WTC11 (cell line): ENCODE data around the gene MERTK. TPM values are rescaled to one million over a fixed set of nuclear protein-coding genes. Genes with fewer than 3 reads are reported as not detected.

Source experiments
- ATAC-seq: fragments of 200-7000 bp; cut with Tn5 transposase; 2 replicates; pipeline ENCODE4 v1.10.0; 2021; ENCODE audit warnings: mild to moderate bottlenecking, moderate library complexity
- CTCF ChIA-PET: fragments of 300-600 bp; sonication (Branson Sonifier 250); formaldehyde crosslinking; loops from one replicate; lab custom pipeline; 2021; ENCODE audit warnings: antibody characterized with exemption; lab: Charles Lee
- POLR2A ChIA-PET: fragments of 350-600 bp; sonication (Branson Sonifier 250); formaldehyde crosslinking; loops from one replicate; lab custom pipeline; 2021; ENCODE audit warnings: antibody characterized with exemption; lab: Charles Lee
- DNase-seq: peaks from one replicate; pipeline ENCODE4 v3.0.0; 2021; ENCODE audit warnings: low spot score
- H3K27ac Mint-ChIP-seq: 2 replicates; pipeline ENCODE4 v1.8.0; 2021; ENCODE audit warnings: mixed read lengths
- H3K27me3 Mint-ChIP-seq: 2 replicates; pipeline ENCODE4 v1.8.0; 2021; ENCODE audit warnings: low read depth, mild to moderate bottlenecking, moderate library complexity, mixed read lengths
- H3K36me3 Mint-ChIP-seq: 2 replicates; pipeline ENCODE4 v1.8.0; 2021; ENCODE audit warnings: mixed read lengths
- H3K4me1 Mint-ChIP-seq: 2 replicates; pipeline ENCODE4 v1.8.0; 2022; ENCODE audit warnings: mixed read lengths
- H3K4me3 Mint-ChIP-seq: 2 replicates; pipeline ENCODE4 v1.8.0; 2021; ENCODE audit warnings: mild to moderate bottlenecking, moderate library complexity, mixed read lengths
- H3K9me3 Mint-ChIP-seq: 2 replicates; pipeline ENCODE4 v1.8.0; 2021; ENCODE audit warnings: mixed read lengths
- CBFB ChIP-seq: sonication (generic); formaldehyde crosslinking; IDR thresholded peaks from 2 replicates; pipeline ENCODE4 v1.8.1; 2022; ENCODE audit warnings: mild to moderate bottlenecking, low read depth, missing genetic modification reagents
- CREM ChIP-seq: sonication (generic); formaldehyde crosslinking; IDR thresholded peaks from 2 replicates; pipeline ENCODE4 v1.8.1; 2022; ENCODE audit warnings: mild to moderate bottlenecking, missing genetic modification reagents, moderate library complexity
- ESRRA ChIP-seq: sonication (generic); formaldehyde crosslinking; IDR thresholded peaks from 2 replicates; pipeline ENCODE4 v1.8.1; 2022; ENCODE audit warnings: mild to moderate bottlenecking, missing genetic modification reagents, borderline replicate concordance
- ETV6 ChIP-seq: sonication (generic); formaldehyde crosslinking; IDR thresholded peaks from 2 replicates; pipeline ENCODE4 v1.8.1; 2022; ENCODE audit warnings: mild to moderate bottlenecking, missing genetic modification reagents
- FOXP1 ChIP-seq: sonication (generic); formaldehyde crosslinking; IDR thresholded peaks from 2 replicates; pipeline ENCODE4 v1.8.0; 2022; ENCODE audit warnings: missing genetic modification reagents, mild to moderate bottlenecking, moderate library complexity, borderline replicate concordance
- GABPB1 ChIP-seq: sonication (generic); formaldehyde crosslinking; IDR thresholded peaks from 2 replicates; pipeline ENCODE4 v1.8.1; 2023; ENCODE audit warnings: mild to moderate bottlenecking, missing genetic modification reagents
- GRHL2 ChIP-seq: fragments of 250-450 bp; sonication (Bioruptor Pico); IDR thresholded peaks from 2 replicates; pipeline ENCODE4 v1.8.0; 2022; ENCODE audit warnings: mild to moderate bottlenecking, moderate library complexity; ENCODE audit not compliant: insufficient replicate concordance, severe bottlenecking
- GTF2I ChIP-seq: fragments of 250-450 bp; sonication (Bioruptor Pico); conservative IDR thresholded peaks from 2 replicates; pipeline ENCODE4 v1.4.0; 2021; ENCODE audit warnings: mild to moderate bottlenecking
- NFE2L1 ChIP-seq: sonication (generic); formaldehyde crosslinking; IDR thresholded peaks from 2 replicates; pipeline ENCODE4 v1.8.1; 2023; ENCODE audit warnings: missing genetic modification reagents
- NR2C2 ChIP-seq: sonication (generic); formaldehyde crosslinking; IDR thresholded peaks from 2 replicates; pipeline ENCODE4 v1.8.0; 2022; ENCODE audit warnings: mild to moderate bottlenecking, missing genetic modification reagents
- OVOL2 ChIP-seq: fragments of 250-450 bp; sonication (Bioruptor Pico); IDR thresholded peaks from 2 replicates; pipeline ENCODE4 v1.9.0; 2021; ENCODE audit warnings: mild to moderate bottlenecking, borderline replicate concordance
- TCF7 ChIP-seq: sonication (generic); formaldehyde crosslinking; IDR thresholded peaks from 2 replicates; pipeline ENCODE4 v1.8.0; 2022; ENCODE audit warnings: mild to moderate bottlenecking, low read depth, missing genetic modification reagents, moderate library complexity
- ZNF121 ChIP-seq: sonication (generic); formaldehyde crosslinking; IDR thresholded peaks from 2 replicates; pipeline ENCODE4 v1.8.0; 2023; ENCODE audit warnings: missing genetic modification reagents
- ZNF138 ChIP-seq: sonication (generic); formaldehyde crosslinking; conservative IDR thresholded peaks from 2 replicates; pipeline ENCODE4 v1.8.1; 2022; ENCODE audit warnings: mild to moderate bottlenecking, moderate library complexity, missing genetic modification reagents
- ZNF232 ChIP-seq: sonication (generic); formaldehyde crosslinking; IDR thresholded peaks from 2 replicates; pipeline ENCODE4 v1.8.0; 2022; ENCODE audit warnings: mild to moderate bottlenecking, missing genetic modification reagents
- ZNF263 ChIP-seq: sonication (generic); formaldehyde crosslinking; IDR thresholded peaks from 2 replicates; pipeline ENCODE4 v1.8.1; 2022; ENCODE audit warnings: low read depth, mild to moderate bottlenecking, moderate library complexity, missing genetic modification reagents
- ZNF317 ChIP-seq: sonication (generic); formaldehyde crosslinking; IDR thresholded peaks from 2 replicates; pipeline ENCODE4 v1.8.1; 2023; ENCODE audit warnings: low read depth, mild to moderate bottlenecking, moderate library complexity, missing genetic modification reagents, borderline replicate concordance
- ZNF416 ChIP-seq: fragments of 250-450 bp; sonication (Bioruptor Pico); IDR thresholded peaks from 2 replicates; pipeline ENCODE4 v1.9.0; 2021; ENCODE audit warnings: mild to moderate bottlenecking, inconsistent platforms
- total RNA-seq: library from RNA; stranded (reverse); gene quantifications from 3 replicates; pipeline ENCODE4 v1.2.3, GENCODE V29; 2021
- TF ChIP-seq, protein P1 (sequence below): fragments of 250-450 bp; sonication (Bioruptor Pico); IDR thresholded peaks from 2 replicates; pipeline ENCODE4 v1.8.0; 2021; ENCODE audit warnings: mild to moderate bottlenecking
- TF ChIP-seq, protein P2 (sequence below): sonication (generic); formaldehyde crosslinking; IDR thresholded peaks from 2 replicates; pipeline ENCODE4 v1.8.1; 2022; ENCODE audit warnings: low read depth, mild to moderate bottlenecking, moderate library complexity, missing genetic modification reagents, borderline replicate concordance
- TF ChIP-seq, protein P3 (sequence below): sonication (generic); formaldehyde crosslinking; IDR thresholded peaks from 2 replicates; pipeline ENCODE4 v1.8.0; 2022; ENCODE audit warnings: mild to moderate bottlenecking, missing genetic modification reagents
- TF ChIP-seq, protein P4 (sequence below): sonication (generic); formaldehyde crosslinking; IDR thresholded peaks from 2 replicates; pipeline ENCODE4 v1.8.1; 2023; ENCODE audit warnings: mild to moderate bottlenecking, moderate library complexity, missing genetic modification reagents

MERTK gene
- total RNA-seq, 1 experiment from 2014 or later, result 6.9 TPM

DNA sequence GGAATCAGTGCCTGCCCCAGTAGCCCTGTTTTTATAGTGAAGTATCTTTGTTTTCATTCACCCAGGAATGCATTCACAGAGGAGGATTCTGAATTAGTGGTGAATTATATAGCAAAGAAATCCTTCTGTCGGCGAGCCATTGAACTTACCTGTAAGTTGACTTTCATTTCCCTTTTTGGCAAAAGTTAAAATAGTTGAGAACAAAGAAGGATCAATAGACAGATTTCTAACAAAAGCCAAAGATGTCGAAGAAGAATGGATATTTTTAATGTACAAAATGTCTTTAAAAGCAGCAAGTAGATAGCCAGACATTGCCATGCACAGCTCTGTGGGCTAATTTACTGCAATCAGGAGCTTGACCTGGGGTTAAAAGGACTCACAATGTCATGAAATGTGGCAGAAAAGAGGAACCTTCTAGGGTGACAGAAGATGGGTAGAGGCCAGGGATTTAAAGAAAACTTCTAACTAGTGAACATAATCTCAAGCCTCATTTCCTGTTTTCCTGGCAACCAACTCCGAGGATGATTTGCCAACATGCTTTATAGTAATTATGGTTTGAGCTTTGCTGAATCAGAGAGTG lies 102.8 kb downstream of the MERTK start:
- ChIA-PET POLR2A (no interaction called here), CTCF (no interaction called here)
- DNase-seq (no peak), ATAC-seq (no peak)
- no peak overlapping the region for H3K27ac Mint-ChIP-seq
- TF ChIP-seq GRHL2 (CRISPR knock-in tag) (no peak), GTF2I (CRISPR knock-in tag) (no peak), OVOL2 (CRISPR knock-in tag) (no peak), ZNF263 (CRISPR knock-in tag) (no peak), ESRRA (no peak), ZNF317 (CRISPR knock-in tag) (no peak), FOXP1 (CRISPR knock-in tag) (no peak)
- TF ChIP-seq, protein P1, sequence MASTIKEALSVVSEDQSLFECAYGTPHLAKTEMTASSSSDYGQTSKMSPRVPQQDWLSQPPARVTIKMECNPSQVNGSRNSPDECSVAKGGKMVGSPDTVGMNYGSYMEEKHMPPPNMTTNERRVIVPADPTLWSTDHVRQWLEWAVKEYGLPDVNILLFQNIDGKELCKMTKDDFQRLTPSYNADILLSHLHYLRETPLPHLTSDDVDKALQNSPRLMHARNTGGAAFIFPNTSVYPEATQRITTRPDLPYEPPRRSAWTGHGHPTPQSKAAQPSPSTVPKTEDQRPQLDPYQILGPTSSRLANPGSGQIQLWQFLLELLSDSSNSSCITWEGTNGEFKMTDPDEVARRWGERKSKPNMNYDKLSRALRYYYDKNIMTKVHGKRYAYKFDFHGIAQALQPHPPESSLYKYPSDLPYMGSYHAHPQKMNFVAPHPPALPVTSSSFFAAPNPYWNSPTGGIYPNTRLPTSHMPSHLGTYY (CRISPR knock-in tag), result no peak
- H3K36me3 Mint-ChIP-seq, result peaks cover 28% of the 10 kb centered on the region
- H3K9me3 Mint-ChIP-seq, result peaks cover 5% of the 10 kb centered on the region; the same call in 1 of the 2 replicates
- no peak overlapping the region for H3K4me3 Mint-ChIP-seq
- H3K4me1 Mint-ChIP-seq, result peaks cover 4% of the 10 kb centered on the region
- no peaks in the 10 kb centered on the region for H3K27me3 Mint-ChIP-seq

DNA sequence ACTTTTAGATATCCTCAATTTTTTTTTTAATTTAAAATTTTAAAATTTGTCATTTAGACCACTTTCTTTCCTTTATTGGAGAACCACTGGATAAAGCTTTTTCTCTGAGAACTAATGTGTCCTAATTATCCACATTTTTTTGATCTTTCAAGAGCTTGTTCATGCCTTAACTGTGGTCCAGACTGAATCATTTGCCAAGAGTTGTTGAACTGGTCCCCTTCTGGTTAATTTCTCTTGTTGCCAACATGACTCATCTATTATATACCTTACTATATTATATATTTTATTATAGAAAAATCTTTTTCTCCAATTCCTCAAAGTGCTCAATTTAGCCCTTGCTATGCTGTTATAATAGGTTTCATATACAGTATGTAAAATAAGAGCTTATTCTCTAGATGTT lies 103.5 kb downstream of the MERTK start:
- ChIA-PET CTCF (interaction anchor here (1.3 kb wide), 1 partner anchor 30 kb away, joined by 3 read pairs; no protein-coding TSS in a partner anchor), POLR2A (no interaction called here)
- DNase-seq, result no peak

DNA sequence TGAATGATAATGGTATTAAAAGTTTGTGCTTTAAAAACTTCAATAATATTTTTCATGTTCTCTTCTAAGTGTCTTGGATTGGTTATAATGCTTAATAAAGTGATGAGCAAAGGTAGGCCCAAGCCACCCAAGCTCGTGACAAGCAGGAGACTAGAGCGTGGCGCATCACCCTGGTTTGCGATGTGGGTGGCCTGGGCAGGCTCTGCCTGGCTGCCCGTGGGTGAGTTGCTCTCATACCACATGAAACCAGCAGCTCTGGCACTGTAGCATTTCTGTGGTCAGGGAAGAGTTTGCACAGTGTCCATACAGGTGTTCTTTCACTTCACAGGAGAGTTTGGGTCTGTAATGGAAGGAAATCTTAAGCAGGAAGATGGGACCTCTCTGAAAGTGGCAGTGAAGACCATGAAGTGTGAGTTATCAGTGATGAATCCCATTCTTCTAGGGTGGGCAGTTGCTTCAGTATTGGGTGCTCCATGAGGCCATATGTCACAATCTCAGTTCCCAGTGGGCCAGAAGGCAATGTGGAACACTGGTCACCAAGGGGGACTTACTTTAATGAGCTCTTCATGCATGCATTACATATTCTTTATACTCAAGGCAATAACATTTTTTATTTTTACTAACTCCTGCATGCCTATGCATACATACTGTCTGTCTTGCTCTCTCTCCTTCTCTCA lies 105.3 kb downstream of the MERTK start:
- Mint-ChIP-seq H3K27me3 (no peaks in the 10 kb centered on the region), H3K9me3 (peaks cover 5% of the 10 kb centered on the region; the same call in 1 of the 2 replicates), H3K4me3 (no peak overlapping the region), H3K27ac (no peak overlapping the region), H3K4me1 (no peaks in the 10 kb centered on the region), H3K36me3 (peaks cover 18% of the 10 kb centered on the region)
- ATAC-seq, result no peak
- CTCF ChIA-PET, result no interaction called here
- TF ChIP-seq ZNF263 (CRISPR knock-in tag) (no peak), ZNF121 (CRISPR knock-in tag) (no peak), ZNF138 (CRISPR knock-in tag) (no peak), TCF7 (CRISPR knock-in tag) (no peak), CBFB (CRISPR knock-in tag) (no peak), ETV6 (CRISPR knock-in tag) (no peak), ZNF232 (CRISPR knock-in tag) (no peak), NFE2L1 (CRISPR knock-in tag) (no peak), CREM (CRISPR knock-in tag) (no peak)
- TF ChIP-seq, protein P1 (CRISPR knock-in tag), result no peak
- TF ChIP-seq, protein P2, sequence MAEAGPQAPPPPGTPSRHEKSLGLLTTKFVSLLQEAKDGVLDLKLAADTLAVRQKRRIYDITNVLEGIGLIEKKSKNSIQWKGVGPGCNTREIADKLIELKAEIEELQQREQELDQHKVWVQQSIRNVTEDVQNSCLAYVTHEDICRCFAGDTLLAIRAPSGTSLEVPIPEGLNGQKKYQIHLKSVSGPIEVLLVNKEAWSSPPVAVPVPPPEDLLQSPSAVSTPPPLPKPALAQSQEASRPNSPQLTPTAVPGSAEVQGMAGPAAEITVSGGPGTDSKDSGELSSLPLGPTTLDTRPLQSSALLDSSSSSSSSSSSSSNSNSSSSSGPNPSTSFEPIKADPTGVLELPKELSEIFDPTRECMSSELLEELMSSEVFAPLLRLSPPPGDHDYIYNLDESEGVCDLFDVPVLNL (CRISPR knock-in tag), result no peak
- DNase-seq, result no peak
- POLR2A ChIA-PET, result no interaction called here

More for the DNA sequence above, 103.5 kb downstream of the MERTK start:
- H3K9me3 Mint-ChIP-seq, result peaks cover 5% of the 10 kb centered on the region; the same call in 1 of the 2 replicates
- H3K4me3 Mint-ChIP-seq, result no peak overlapping the region
- ATAC-seq, result no peak
- H3K27me3 Mint-ChIP-seq, result no peaks in the 10 kb centered on the region
- H3K36me3 Mint-ChIP-seq, result peaks cover 28% of the 10 kb centered on the region
- H3K27ac Mint-ChIP-seq, result no peak overlapping the region
- TF ChIP-seq ESRRA (no peak), NR2C2 (CRISPR knock-in tag) (no peak), CBFB (CRISPR knock-in tag) (no peak), ZNF416 (CRISPR knock-in tag) (no peak), ZNF317 (CRISPR knock-in tag) (no peak), ZNF138 (CRISPR knock-in tag) (no peak), ZNF263 (CRISPR knock-in tag) (no peak), GABPB1 (CRISPR knock-in tag) (no peak)
- TF ChIP-seq, protein P3, sequence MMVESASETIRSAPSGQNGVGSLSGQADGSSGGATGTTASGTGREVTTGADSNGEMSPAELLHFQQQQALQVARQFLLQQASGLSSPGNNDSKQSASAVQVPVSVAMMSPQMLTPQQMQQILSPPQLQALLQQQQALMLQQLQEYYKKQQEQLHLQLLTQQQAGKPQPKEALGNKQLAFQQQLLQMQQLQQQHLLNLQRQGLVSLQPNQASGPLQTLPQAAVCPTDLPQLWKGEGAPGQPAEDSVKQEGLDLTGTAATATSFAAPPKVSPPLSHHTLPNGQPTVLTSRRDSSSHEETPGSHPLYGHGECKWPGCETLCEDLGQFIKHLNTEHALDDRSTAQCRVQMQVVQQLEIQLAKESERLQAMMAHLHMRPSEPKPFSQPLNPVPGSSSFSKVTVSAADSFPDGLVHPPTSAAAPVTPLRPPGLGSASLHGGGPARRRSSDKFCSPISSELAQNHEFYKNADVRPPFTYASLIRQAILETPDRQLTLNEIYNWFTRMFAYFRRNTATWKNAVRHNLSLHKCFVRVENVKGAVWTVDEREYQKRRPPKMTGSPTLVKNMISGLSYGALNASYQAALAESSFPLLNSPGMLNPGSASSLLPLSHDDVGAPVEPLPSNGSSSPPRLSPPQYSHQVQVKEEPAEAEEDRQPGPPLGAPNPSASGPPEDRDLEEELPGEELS (CRISPR knock-in tag), result no peak
- TF ChIP-seq, protein P4, sequence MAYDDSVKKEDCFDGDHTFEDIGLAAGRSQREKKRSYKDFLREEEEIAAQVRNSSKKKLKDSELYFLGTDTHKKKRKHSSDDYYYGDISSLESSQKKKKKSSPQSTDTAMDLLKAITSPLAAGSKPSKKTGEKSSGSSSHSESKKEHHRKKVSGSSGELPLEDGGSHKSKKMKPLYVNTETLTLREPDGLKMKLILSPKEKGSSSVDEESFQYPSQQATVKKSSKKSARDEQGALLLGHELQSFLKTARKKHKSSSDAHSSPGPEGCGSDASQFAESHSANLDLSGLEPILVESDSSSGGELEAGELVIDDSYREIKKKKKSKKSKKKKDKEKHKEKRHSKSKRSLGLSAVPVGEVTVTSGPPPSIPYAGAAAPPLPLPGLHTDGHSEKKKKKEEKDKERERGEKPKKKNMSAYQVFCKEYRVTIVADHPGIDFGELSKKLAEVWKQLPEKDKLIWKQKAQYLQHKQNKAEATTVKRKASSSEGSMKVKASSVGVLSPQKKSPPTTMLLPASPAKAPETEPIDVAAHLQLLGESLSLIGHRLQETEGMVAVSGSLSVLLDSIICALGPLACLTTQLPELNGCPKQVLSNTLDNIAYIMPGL (CRISPR knock-in tag), result no peak
- no peaks in the 10 kb centered on the region for H3K4me1 Mint-ChIP-seq
